GM12892 (cell line): ENCODE measurements around the gene NOS1.
"Not testable (repeated sequence)": the region's sequence is repeated elsewhere in the genome, so short reads cannot be mapped to it uniquely, and the experiment has no call there.

ENCODE experiments used
- DNase-seq: peaks from one replicate; pipeline ENCODE4 v3.0.0; 2011; ENCODE audit not compliant: insufficient read length
- FAIRE-seq: peaks from 2 replicates; lab custom pipeline; 2011; peaks lifted over from hg19 to GRCh38; lab: Jason Lieb, UNC
- POLR2A ChIP-seq: IDR thresholded peaks from 2 replicates; pipeline ENCODE4 v1.6.1; 2011; ENCODE audit warnings: low read depth, low read length, control low read depth
- POLR2AphosphoS5 ChIP-seq: IDR thresholded peaks from 2 replicates; pipeline ENCODE4 v1.6.1; 2011; ENCODE audit warnings: low read depth, low read length, control low read depth
- TAF1 ChIP-seq: IDR thresholded peaks from 2 replicates; pipeline ENCODE4 v1.6.1; 2011; ENCODE audit warnings: low read depth, mild to moderate bottlenecking, control low read depth, low read length, borderline replicate concordance

Gene NOS1

GRCh38 chr12:117393656-117394055 lies 32.2 kb upstream of the NOS1 start:
- no peak for DNase-seq
- FAIRE-seq = no peak
- TF ChIP-seq POLR2A = no peak
- no peak for TF ChIP-seq TAF1
- no peak for TF ChIP-seq POLR2AphosphoS5

DNA sequence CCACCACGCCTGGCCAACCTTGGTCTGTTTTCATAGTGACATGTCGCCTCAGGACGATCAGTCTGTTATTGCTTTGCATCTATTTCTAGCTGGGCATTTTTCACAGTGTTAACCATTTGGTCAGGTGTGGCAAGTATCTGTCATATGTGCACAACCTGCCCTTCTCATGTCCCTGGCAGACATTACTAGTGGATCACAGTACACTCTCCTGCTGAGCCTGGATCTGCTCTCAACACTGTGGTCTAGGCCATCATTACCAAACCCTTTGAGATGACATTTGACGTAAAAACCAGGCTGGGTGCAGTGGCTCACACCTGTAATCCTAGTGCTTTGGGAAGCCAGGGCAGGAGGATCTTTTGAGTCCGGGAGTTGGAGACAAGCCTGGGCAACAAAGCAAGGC lies 29.4 kb upstream of the NOS1 start:
- DNase-seq (no peak), FAIRE-seq (no peak)
- TF ChIP-seq POLR2AphosphoS5 (no peak), TAF1 (no peak), POLR2A (no peak)

DNA sequence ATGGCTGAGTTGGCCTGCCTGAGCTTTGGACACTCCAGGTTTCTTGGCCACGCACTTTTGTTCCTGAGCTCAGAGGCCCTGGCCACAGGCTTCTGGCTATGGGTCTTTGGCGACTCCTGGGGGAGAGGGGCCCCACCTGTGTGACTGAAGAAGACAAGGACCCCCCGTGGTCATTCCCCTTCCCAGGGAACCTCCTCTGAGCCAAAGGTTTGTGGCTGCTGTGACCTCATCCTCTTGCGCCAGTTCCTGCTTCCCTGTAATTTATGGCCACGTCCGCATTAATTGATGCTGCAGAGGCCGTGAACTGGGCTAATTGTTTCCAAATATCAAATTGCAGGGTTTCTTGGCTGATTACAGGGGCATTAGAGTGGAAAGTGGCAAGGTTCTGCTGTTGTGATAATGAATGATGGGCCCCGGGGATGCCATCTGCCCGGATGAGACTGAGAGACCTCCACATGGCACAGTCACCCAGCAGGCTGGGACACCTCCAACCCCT lies 27.6 kb upstream of the NOS1 start:
- no peak for TF ChIP-seq POLR2A
- no peak for TF ChIP-seq POLR2AphosphoS5
- no peak for TF ChIP-seq TAF1
- DNase-seq = no peak
- FAIRE-seq = no peak

DNA sequence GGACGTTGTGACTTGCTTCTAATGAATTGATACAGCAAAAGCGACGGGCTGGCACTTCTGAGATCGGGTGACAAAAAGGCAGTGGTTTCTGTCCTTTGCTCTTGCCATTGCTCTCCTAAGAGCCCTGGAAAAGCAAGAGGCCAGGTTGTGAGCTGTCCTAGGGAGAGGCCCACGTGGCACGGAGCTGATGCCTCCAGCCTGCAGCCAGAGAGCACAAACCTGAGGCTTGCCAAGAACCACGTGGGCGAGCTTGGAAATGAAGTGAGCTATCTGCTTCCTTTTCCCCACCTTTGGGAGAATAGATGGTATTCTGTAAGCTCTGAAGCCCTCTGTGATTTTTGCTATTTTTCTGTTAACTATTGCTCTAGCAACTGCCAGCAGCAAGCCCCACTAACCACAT lies 26.4 kb upstream of the NOS1 start:
- TF ChIP-seq POLR2AphosphoS5 (no peak), TAF1 (no peak), POLR2A (no peak)
- FAIRE-seq (no peak), DNase-seq (no peak)

GRCh38 chr12:117384735-117385134 lies 23.3 kb upstream of the NOS1 start:
- DNase-seq = no peak
- TF ChIP-seq POLR2AphosphoS5 (no peak), POLR2A (no peak), TAF1 (no peak)
- FAIRE-seq = no peak

- no peak for FAIRE-seq
- TF ChIP-seq POLR2A = no peak
- TF ChIP-seq POLR2AphosphoS5 = no peak
- TF ChIP-seq TAF1 = no peak
- no peak for DNase-seq
Observed at GRCh38 chr12:117380083-117380482, 18.7 kb upstream of the NOS1 start.

DNA sequence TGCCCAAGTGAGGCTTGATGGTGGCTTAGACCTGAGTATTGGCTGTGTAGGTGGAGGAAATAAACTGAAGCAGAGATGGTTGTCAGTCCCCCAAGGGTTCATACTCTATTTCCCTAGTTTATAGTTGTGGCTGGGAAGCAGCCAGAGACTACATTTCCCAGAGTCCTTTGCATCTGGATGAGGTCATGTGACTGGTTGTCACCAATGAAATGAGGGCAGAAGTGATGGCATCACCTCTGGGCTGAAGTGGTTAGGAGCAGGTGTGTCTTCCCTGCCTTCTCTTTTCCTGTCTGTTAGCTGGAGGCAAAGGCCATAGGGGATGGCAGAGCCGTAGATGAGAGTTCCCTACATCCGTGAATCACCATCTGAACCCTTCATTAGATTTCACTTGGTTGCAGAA lies 16.3 kb upstream of the NOS1 start:
- FAIRE-seq (no peak), DNase-seq (no peak)
- no peak for TF ChIP-seq TAF1
- TF ChIP-seq POLR2AphosphoS5 = no peak
- no peak for TF ChIP-seq POLR2A

GRCh38 chr12:117370588-117370987 lies 9.2 kb upstream of the NOS1 start:
- TF ChIP-seq POLR2A (no peak), TAF1 (no peak), POLR2AphosphoS5 (no peak)
- DNase-seq = no peak
- no peak for FAIRE-seq

- DNase-seq, FAIRE-seq: not testable (repeated sequence)
Observed at GRCh38 chr12:117370000-117370399, 8.6 kb upstream of the NOS1 start.

- peak; percentile 50 for DNase-seq
- TF ChIP-seq TAF1 = no peak
- TF ChIP-seq POLR2AphosphoS5 = no peak
- no peak for TF ChIP-seq POLR2A
- peak; percentile 78 for FAIRE-seq
Observed at GRCh38 chr12:117367006-117367638, 5.7 kb upstream of the NOS1 start.

- no peak for DNase-seq
- FAIRE-seq = no peak
- TF ChIP-seq TAF1 (no peak), POLR2AphosphoS5 (no peak), POLR2A (no peak)
Observed at GRCh38 chr12:117365049-117365616, 3.7 kb upstream of the NOS1 start.

DNA sequence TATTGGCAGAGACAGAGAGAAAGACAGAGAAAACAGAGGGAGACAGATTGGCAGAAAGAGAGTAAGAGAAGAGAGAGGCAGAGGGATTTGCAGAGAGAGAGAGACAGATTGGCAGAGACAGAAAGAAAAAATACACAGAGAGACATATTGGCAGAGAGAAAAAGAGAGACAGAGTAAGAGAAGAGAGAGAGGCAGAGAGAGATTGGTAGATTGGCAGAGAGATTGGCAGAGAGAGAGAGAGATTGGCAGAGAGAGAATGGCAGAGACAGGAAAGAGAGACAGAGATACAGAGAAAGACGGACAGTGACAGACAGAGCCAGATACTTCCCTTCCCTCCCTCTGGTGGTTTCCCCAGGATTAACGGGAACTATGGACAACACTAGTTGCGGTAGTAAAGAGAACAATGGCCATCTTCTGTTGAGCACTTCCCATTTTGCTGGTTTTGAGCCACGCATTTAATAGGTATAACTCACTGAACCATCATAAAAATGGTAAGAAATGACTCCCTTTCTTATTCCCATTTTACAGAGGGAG lies 2.6 kb upstream of the NOS1 start:
- DNase-seq (no peak), FAIRE-seq (no peak)
- TF ChIP-seq TAF1 (no peak), POLR2A (no peak), POLR2AphosphoS5 (no peak)
